GM21529 (cell line): ENCODE data around the gene ADAM12.
"Not testable (repeated sequence)": the region's sequence is repeated elsewhere in the genome, so short reads cannot be mapped to it uniquely, and the experiment has no call there.

Experiments
- ATAC-seq: cut with Tn5 transposase; IDR thresholded peaks from one replicate; pipeline ENCODE4 v1.9.1; 2021; ENCODE audit not compliant: unreplicated experiment

The ADAM12 gene

GRCh38 chr10:126402721-126403695 lies 14.7 kb upstream of the ADAM12 start:
- no peak for ATAC-seq

- no peak for ATAC-seq
These were observed 12.4 kb upstream of the ADAM12 start for GRCh38 chr10:126400641-126401040.

DNA sequence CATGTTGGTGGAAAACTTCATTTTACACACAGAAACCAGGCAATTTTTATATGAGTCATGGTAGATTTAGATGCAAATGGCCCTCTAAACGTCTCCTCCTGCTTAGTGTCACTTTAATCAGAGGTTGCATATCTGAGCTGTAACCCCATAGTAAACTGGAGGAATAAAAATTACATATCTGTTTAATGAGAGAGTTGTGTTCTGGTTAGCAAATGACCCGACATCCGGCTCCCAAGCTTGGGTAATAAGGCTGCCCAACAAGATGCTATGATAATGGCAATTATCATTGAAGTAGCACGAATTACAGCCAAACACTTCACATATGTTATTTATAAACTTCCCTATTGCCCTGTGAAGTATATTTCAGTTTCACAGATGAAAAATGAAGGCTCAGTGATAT lies 10.6 kb upstream of the ADAM12 start:
- no peak for ATAC-seq

GRCh38 chr10:126398383-126398743 lies 10.1 kb upstream of the ADAM12 start:
- no peak for ATAC-seq

DNA sequence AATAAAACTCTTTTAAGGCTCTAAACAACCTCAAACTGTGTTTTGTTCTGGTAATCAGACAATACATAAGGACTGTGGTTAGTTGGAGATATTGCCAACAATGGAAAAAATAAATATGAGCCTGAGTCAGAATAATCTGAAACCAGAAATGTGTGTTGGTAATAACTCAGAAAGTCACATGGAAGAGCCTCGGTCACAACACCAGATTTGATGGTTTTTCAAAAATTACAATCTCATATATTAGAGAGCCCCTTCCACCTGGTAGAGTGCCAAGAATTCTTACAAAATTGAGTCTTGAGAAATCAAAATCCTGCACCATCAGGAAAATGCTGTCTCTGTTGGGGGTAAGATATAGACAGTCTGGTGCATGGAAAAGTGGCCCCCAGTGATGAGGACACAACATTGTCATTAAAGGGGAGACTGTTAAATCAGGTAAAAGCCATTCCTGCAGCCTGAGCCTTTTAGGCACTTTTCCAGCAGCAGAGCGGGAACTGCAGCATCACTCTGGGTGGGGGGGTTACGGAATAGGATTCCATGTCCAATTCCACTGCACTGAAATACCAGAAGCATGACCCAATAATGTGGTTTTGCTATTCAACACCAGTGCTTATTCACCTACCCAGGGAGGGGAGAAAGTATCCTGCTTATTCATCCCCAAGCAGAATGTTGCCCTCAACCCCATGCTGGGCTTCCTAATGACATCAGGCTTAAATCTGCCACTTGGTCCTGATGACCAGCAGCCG lies 9.5 kb upstream of the ADAM12 start:
- ATAC-seq = no peak

GRCh38 chr10:126397156-126397555 lies 8.9 kb upstream of the ADAM12 start:
- no peak for ATAC-seq

- no peak for ATAC-seq
These were observed 6.7 kb upstream of the ADAM12 start for GRCh38 chr10:126394948-126395347.

DNA sequence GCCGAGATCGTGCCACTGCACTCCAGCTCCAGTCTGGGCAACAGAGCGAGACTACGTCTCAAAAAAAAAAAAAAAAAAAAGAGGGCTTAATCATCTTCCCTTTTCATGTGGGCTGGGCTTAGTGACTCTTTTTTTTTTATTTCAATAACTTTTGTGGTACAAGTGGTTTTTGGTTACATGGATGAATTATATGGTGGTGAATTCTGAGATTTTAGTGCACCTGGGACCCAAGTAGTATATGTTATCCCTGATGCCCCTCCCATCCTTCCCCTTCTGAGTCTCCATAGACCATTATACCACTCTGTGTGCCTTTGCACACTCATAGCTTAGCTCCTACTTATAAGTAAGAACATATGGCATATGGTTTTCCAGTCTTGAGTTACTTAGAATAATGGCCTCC lies 4.8 kb upstream of the ADAM12 start:
- no peak for ATAC-seq

DNA sequence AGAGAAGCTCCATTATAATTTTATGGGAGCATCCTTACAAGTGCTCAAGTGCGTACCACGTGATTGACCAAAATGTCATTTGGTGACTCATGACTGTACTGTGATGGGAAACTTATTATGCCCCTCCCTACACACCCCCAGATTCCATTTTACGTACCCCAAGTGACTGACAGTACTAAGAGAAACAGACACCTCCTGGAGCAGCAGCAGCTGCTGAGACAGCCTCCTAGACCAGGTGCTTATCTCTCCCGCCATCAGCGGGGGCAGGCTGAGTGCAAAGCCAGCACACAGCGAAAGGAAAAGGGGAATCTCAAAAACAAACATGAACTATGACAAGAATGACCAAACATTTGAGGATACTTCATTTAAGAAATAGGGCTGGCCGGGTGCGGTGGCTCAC lies 4.2 kb upstream of the ADAM12 start:
- no peak for ATAC-seq

DNA sequence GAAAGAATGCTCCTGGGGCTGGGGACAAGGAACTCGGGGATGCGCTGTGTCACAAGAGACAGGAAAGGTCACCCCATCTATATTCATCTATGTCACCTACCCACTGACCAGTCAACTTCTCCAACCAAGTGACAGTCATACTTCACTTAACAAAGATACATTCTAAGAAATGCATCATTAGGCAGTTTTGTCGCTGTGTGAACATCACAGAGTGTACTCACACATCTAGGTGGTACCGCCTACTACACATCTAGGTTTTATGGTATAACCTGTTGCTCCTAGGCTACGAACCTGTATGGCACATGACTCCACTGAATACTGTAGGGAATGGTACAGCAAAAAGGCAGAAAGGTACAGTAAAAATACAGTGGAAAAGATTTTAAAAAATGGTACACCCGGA lies 3.8 kb upstream of the ADAM12 start:
- ATAC-seq = no peak

- no peak for ATAC-seq
These were observed 3.1 kb upstream of the ADAM12 start for GRCh38 chr10:126391192-126391885.

DNA sequence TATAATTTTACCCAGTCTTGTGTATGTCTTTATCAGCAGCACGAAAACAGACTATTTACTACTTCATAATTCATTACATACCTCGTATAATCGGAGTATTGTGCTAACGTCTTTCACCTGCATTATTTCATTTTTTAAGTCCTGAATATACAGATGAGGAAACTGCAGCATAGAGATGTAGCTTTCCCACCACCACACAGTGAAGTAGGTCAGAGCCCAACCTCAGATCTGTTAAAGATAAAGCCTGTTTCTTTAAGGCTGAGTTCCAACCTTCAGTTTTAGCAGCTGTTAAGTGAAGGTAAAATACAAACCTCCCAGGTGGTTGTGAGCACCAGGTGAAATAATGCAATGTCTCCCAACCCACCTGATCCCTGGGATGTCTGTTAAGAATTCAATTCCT lies 2.0 kb upstream of the ADAM12 start:
- no peak for ATAC-seq

DNA sequence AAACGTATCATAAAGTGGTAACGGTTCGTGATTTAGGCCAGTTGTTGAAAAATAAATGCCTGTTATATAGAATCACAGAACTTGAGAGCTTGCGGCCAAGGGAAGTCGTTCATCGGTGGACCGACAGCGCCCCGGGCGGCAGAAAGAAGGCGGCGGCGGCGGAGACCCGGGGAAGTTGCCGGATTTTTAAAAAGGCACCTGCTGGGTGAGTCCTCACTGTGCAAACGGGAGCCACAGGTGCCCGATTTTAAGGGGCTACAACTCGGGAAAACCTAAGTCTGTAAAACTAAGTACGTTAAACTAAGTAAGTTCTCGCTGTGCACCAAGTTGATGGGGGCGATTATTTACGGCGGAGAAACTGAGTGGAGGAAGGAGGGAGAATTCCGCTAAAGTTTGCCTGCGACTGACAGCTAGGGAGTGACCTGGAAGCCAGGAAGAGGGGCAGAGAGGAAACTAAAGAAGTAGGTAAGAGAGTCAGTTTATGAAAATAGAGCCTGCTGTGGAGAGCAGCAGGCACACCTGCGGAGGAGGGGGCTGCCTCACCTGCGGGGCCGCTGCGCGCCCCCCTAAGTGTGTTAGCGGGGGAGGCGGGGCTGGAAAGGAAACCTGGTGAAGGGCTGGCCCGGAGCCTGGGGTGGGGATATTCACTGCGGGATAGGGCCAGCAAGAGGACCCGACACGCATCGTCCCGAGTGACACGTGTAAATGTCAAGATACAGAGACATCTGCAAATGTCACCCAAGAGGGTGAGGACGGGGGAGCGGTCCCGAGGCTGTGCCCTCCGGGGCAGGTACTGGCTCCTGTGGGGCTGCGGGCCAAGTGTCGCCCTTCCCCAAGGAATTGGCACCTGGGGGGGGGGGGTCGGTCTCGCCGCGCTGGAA lies 996 bp downstream of the ADAM12 start:
- no peak for ATAC-seq

- no peak for ATAC-seq
These were observed 3.9 kb downstream of the ADAM12 start for GRCh38 chr10:126384269-126384873.

- ATAC-seq = no peak
These were observed 7.8 kb downstream of the ADAM12 start for GRCh38 chr10:126380352-126381076.

- not testable (repeated sequence) for ATAC-seq
These were observed 9.1 kb downstream of the ADAM12 start for GRCh38 chr10:126379166-126379565.

- ATAC-seq = no peak
These were observed 11.3 kb downstream of the ADAM12 start for GRCh38 chr10:126376956-126377355.

DNA sequence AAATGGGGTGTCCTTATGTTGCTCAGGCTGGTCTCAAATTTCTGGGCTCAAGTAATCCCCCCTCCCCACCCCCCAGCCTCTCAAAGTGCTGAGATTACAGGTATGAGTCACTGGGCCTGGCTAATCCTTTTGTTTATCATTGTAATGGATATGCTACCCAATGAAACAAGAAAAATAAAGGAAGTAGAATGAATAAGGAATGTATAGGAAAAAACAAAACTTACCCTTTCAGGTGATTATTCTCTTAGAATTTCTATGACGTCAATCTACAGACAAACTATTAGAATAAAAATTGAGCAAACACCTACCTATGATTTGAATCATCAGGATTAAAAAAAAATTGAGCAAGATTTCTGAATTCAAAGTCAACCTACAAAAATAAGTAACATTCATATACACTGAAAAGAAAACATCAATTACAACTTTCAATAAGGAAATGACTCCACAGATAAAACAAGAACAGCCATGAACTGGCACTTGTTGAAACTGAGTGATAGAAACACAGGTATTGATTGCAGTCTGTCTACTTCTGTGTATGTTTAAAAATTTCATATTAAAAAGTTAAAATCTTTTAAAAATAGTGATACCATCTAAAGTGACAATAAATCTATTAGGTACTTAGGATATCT lies 12.2 kb downstream of the ADAM12 start:
- ATAC-seq = no peak

- no peak for ATAC-seq
These were observed 13.0 kb downstream of the ADAM12 start for GRCh38 chr10:126375299-126375698.
